Stimulated activated CD8-positive, alpha-beta memory T cell treated with anti-CD3 and anti-CD28 coated beads, Interleukin-12 subunit alpha, Interleukin-12 subunit beta, amount 100 ng/mL, for 24 hours (primary cell): ENCODE measurements around the gene C9orf72.

Experiments
- DNase-seq: peaks from one replicate; pipeline ENCODE4 v3.0.0-alpha.2; 2020; ENCODE audit errors: extremely low read depth

The C9orf72 gene

GRCh38 chr9:27538647-27539046 is 34.6 kb downstream of the C9orf72 start:
- DNase-seq, result no peak

GRCh38 chr9:27537756-27538155 is 35.5 kb downstream of the C9orf72 start:
- no peak for DNase-seq

- DNase-seq, result no peak
These were observed 36.2 kb downstream of the C9orf72 start for GRCh38 chr9:27537027-27537435.

GRCh38 chr9:27536168-27536567 is 37.1 kb downstream of the C9orf72 start:
- no peak for DNase-seq

GRCh38 chr9:27535701-27536118 is 37.6 kb downstream of the C9orf72 start:
- DNase-seq, result no peak

GRCh38 chr9:27534658-27535209 is 38.5 kb downstream of the C9orf72 start:
- DNase-seq, result no peak

GRCh38 chr9:27534131-27534530 is 39.1 kb downstream of the C9orf72 start:
- DNase-seq, result no peak

- no peak for DNase-seq
These were observed 40.0 kb downstream of the C9orf72 start for GRCh38 chr9:27533311-27533710.

GRCh38 chr9:27532046-27532445 is 41.2 kb downstream of the C9orf72 start:
- no peak for DNase-seq

GRCh38 chr9:27530915-27531755 is 42.1 kb downstream of the C9orf72 start:
- DNase-seq, result no peak

- DNase-seq, result peak; percentile 57
These were observed 43.7 kb downstream of the C9orf72 start, which contains the start of gene MOB3B for GRCh38 chr9:27529316-27530278. Gene MOB3B, minus strand, starts transcription at chr9:27529814. Its CDS starts 74,264 bp downstream, at chr9:27455550.

- no peak for DNase-seq
These were observed 44.4 kb downstream of the C9orf72 start for GRCh38 chr9:27528886-27529315.

- DNase-seq, result no peak
These were observed 45.0 kb downstream of the C9orf72 start for GRCh38 chr9:27528076-27528885.

GRCh38 chr9:27527702-27528075 is 45.6 kb downstream of the C9orf72 start:
- no peak for DNase-seq

GRCh38 chr9:27524236-27524635 is 49.0 kb downstream of the C9orf72 start, which contains the start of gene IFNK:
Gene IFNK, plus strand, starts transcription at chr9:27524290. Its CDS starts 47 bp downstream, at chr9:27524337.
- DNase-seq, result no peak

- DNase-seq, result no peak
These were observed 50.1 kb downstream of the C9orf72 start for GRCh38 chr9:27523141-27523540.

- no peak for DNase-seq
These were observed 52.3 kb downstream of the C9orf72 start for GRCh38 chr9:27520986-27521385.

- DNase-seq, result no peak
These were observed 53.5 kb downstream of the C9orf72 start for GRCh38 chr9:27519466-27520465.

GRCh38 chr9:27518809-27519208 is 54.5 kb downstream of the C9orf72 start:
- DNase-seq, result no peak

- no peak for DNase-seq
These were observed 55.3 kb downstream of the C9orf72 start for GRCh38 chr9:27518006-27518405.
